Measurements from ENCODE around the gene ZYG11B. TPM values are rescaled to one million over a fixed set of nuclear protein-coding genes. Genes with fewer than 3 reads are reported as not detected.
"Not testable (repeated sequence)": the region's sequence is repeated elsewhere in the genome, so short reads cannot be mapped to it uniquely, and the experiment has no call there.

The ZYG11B gene
- total RNA-seq, 2 donors from 2014 or later: 38.6 to 65.5 TPM

GRCh38 chr1:52706941-52707926 lies 19.0 kb upstream of the ZYG11B start:
- H3K4me1 ChIP-seq (replicated peaks): no peaks in the 10 kb centered on the region
- H3K27ac ChIP-seq: no peak overlapping the region
- H3K27me3 ChIP-seq (replicated peaks; ENCODE audit: insufficient read depth): no peaks in the 10 kb centered on the region
- TF ChIP-seq POLR2AphosphoS5 (IDR thresholded peaks at IDR 0.05) (no peak), POLR2A (IDR thresholded peaks at IDR 0.05) (no peak), CTCF (IDR thresholded peaks at IDR 0.05) (no peak)
- DNase-seq (ENCODE audit: low spot score): no peak
- no peaks in the 10 kb centered on the region for H3K9me3 ChIP-seq
- intact Hi-C loops (cut with DNase I): no loop called here
- WGBS: 85% methylated on average over 18 of the region's 18 CpGs
- no peaks in the 10 kb centered on the region for H3K36me3 ChIP-seq
- H3K4me3 ChIP-seq: no peak overlapping the region

DNA sequence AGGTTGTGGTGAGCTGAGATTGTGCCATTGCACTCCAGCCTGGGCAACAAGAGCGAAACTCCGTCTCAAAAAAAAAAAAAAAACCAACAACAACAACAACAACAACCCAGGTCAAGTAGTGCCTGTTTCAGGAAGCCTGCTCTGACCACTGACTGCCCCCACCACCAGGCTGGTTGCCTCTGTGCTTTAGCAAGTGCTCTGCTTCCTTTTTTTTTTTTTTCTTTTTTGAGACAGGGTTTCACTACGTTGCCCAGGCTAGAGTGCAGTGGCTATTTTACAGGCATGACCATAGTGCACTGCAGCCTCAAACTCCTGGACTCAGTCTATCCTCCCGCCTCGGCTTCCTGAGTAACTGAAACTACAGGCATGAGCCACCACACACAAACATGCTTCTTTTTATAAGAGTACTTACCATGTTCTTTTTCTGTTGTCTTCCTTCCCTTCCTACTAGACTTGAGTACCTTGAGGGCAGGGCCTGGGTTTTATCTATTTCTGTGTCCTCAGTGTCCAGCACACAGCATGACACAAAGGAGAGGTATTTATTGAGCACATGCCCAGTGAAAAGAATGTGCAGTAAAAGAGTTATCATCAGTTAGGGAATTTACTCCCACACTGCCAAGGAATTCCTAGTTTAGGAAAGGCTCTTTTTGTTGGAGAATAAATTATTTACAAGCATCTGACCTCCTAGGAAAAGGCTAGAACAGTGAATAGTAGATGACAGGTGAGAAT lies 18.2 kb upstream of the ZYG11B start:
- intact Hi-C loops (cut with DNase I): no loop called here
- no peaks in the 10 kb centered on the region for H3K27me3 ChIP-seq (replicated peaks; ENCODE audit: insufficient read depth)
- no peaks in the 10 kb centered on the region for H3K9me3 ChIP-seq
- H3K4me1 ChIP-seq (replicated peaks): no peaks in the 10 kb centered on the region
- no peaks in the 10 kb centered on the region for H3K36me3 ChIP-seq
- no peak for DNase-seq (ENCODE audit: low spot score)
- 92% methylated on average over 5 of the region's 5 CpGs for WGBS
- H3K27ac ChIP-seq: no peak overlapping the region
- no peak for TF ChIP-seq CTCF (IDR thresholded peaks at IDR 0.05)
- no peak for TF ChIP-seq POLR2AphosphoS5 (IDR thresholded peaks at IDR 0.05)
- no peak overlapping the region for H3K4me3 ChIP-seq

GRCh38 chr1:52709016-52709415 lies 17.2 kb upstream of the ZYG11B start:
- H3K27me3 ChIP-seq (replicated peaks; ENCODE audit: insufficient read depth): no peaks in the 10 kb centered on the region
- 62% methylated on average over 6 of the region's 6 CpGs for WGBS
- no peak for TF ChIP-seq CTCF (IDR thresholded peaks at IDR 0.05)
- no peak for TF ChIP-seq POLR2A (IDR thresholded peaks at IDR 0.05)
- TF ChIP-seq POLR2AphosphoS5 (IDR thresholded peaks at IDR 0.05): no peak
- H3K4me1 ChIP-seq (replicated peaks): no peaks in the 10 kb centered on the region
- no peak overlapping the region for H3K4me3 ChIP-seq
- H3K9me3 ChIP-seq: no peaks in the 10 kb centered on the region
- DNase-seq (ENCODE audit: low spot score): no peak
- H3K36me3 ChIP-seq: no peaks in the 10 kb centered on the region
- intact Hi-C loops (cut with DNase I): no loop called here
- H3K27ac ChIP-seq: no peak overlapping the region

DNA sequence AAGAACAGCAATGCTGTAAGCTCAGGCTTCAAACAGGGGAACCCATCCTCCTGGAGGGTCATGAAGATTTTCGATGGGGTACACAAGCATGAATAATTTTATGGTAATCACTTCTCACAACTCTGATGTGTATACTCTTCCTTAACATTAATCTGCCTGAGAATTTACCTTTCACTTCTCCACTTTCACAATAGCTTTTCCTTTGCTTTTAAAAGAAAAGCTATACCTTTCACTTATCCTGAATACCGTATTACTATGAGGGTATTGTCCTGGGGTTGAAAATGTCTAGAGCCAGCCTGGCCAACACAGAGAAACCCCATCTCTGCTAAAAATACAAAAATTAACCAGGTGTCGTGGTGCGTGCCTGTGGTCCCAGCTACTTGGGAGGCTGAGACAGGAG lies 12.7 kb upstream of the ZYG11B start:
- no peak overlapping the region for H3K27ac ChIP-seq
- TF ChIP-seq CTCF (IDR thresholded peaks at IDR 0.05): no peak
- no peak for TF ChIP-seq POLR2AphosphoS5 (IDR thresholded peaks at IDR 0.05)
- TF ChIP-seq POLR2A (IDR thresholded peaks at IDR 0.05): no peak
- 93% methylated on average over 4 of the region's 4 CpGs for WGBS
- intact Hi-C loops (cut with DNase I): no loop called here
- no peak overlapping the region for H3K4me3 ChIP-seq
- H3K36me3 ChIP-seq: no peaks in the 10 kb centered on the region
- no peaks in the 10 kb centered on the region for H3K4me1 ChIP-seq (replicated peaks)
- H3K9me3 ChIP-seq: no peaks in the 10 kb centered on the region
- no peaks in the 10 kb centered on the region for H3K27me3 ChIP-seq (replicated peaks; ENCODE audit: insufficient read depth)
- DNase-seq (ENCODE audit: low spot score): no peak

GRCh38 chr1:52715296-52715695 lies 11.0 kb upstream of the ZYG11B start:
- H3K4me3 ChIP-seq; H3K27ac ChIP-seq; H3K4me1 ChIP-seq (replicated peaks); DNase-seq (ENCODE audit: low spot score); intact Hi-C loops (cut with DNase I); H3K9me3 ChIP-seq; H3K36me3 ChIP-seq; H3K27me3 ChIP-seq (replicated peaks; ENCODE audit: insufficient read depth): not testable (repeated sequence)
- 91% methylated on average over 6 of the region's 6 CpGs for WGBS
